GM21737 (cell line): Measurements from ENCODE around the gene DIP2A.
"Not testable (repeated sequence)": the region's sequence is repeated elsewhere in the genome, so short reads cannot be mapped to it uniquely, and the experiment has no call there.

ENCODE experiments used
- ATAC-seq: cut with Tn5 transposase; IDR thresholded peaks from one replicate; pipeline ENCODE4 v1.9.1; 2021; ENCODE audit warnings: mild to moderate bottlenecking, moderate library complexity; ENCODE audit not compliant: unreplicated experiment

DIP2A gene

GRCh38 chr21:46424621-46425020 lies 34.1 kb upstream of the DIP2A start:
- ATAC-seq, result no peak

DNA sequence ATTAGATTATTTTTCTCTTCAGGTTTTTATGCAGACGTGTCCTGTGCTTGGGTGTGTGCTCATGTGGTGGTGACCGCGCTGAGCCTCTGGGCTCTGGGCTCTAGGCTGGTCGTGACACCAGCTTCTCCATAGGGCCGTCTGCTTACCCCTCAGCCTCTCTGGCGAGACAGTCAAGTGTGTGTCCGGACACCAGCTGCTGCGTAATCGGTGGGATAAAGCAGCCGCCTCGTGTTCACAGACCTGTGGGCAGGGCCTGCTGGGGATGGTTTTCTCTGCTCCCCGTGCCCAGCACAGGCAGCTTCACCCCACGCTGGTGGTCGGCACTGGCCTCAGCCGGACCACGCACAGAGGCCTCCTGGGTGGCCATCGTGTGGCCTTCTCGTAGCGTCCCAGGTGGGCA lies 33.6 kb upstream of the DIP2A start:
- no peak for ATAC-seq

DNA sequence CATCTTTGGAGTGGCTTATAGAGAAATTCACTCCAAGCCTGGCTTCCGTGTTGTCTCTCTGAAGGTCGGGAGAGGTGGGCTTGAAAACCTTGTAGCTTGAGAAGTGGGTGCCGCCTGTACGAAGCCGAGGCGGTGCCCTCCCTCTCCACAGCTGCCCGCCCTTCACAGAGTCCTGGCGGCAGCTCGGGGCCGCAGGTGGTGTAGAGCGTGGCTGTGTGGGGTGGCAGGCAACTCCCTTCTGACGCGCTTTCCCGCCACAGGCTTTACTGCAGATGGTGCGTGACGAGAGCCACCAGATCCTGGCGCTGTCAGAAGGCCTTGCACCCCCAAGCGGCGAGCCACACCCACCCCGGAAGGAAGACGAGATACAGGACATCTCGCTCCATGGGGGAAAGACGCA lies 33.1 kb upstream of the DIP2A start:
- ATAC-seq, result no peak

GRCh38 chr21:46426313-46427046 lies 32.2 kb upstream of the DIP2A start:
- ATAC-seq, result no peak

GRCh38 chr21:46427516-46427915 lies 31.2 kb upstream of the DIP2A start:
- ATAC-seq, result no peak

DNA sequence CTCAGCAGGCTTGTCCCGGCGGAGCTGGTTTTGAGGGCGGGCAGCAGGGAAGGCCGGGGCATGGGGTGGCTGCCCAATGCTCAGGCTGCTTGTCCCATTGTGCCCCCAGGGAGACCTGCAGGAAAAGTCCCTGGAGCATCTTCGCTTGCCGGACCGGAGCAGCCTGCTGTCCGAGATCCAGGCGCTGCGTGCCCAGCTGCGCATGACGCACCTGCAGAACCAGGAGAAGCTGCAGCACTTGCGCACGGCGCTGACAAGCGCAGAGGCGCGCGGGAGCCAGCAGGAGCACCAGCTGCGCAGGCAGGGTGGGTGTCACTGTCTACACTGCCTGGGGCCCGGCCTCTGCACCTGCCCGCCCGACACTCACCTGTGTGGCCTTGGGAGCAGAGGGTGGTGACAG lies 30.4 kb upstream of the DIP2A start:
- ATAC-seq, result no peak

DNA sequence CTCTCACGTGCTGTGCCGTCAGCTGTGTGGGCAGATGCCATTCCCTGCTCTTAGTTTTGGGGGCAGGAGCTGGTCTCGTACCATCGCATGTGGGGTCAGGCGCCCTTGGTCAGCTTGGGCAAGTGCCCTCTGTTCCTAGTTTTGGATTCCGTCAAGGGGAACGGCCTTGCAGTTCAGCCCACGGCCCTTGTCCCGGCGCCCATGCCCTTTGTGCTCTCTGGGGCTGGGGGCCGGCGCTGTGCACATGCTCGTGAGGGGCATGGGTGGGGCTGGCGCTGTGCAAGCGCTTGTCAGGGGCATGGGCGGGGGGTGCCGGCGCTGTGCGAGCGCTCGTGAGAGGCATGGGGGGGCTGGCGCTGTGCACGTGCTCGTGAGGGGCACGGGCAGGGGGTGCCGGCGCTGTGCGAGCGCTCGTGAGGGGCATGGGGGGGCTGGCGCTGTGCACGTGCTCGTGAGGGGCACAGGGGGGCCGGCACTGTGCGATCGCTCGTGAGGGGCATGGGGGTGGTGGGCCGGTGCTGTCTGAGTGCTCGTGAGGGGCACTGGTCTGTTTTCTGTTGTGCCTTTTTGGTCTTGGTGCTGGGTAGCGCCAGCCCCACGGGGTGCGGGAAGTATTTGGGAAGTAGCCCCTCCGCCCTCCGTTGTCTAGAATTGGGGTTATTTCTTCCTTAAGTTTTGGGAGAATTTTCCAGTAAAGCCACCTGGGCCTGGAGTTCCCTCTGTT lies 29.5 kb upstream of the DIP2A start:
- ATAC-seq, result no peak

GRCh38 chr21:46429754-46430681 lies 28.7 kb upstream of the DIP2A start:
- ATAC-seq, result no peak

DNA sequence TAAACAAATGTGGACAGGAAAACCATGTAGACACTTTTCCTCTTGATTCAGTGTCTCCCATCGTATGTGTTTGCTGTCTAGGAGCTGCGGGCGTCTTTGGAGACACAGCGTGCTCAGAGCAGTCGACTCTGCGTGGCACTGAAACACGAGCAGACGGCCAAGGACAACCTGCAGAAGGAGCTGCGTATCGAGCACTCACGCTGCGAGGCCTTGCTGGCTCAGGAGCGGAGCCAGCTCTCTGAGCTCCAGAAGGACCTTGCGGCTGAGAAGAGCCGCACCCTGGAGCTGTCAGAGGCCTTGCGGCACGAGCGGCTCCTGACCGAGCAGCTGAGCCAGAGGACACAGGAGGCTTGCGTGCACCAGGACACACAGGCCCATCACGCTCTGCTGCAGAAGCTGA lies 27.2 kb upstream of the DIP2A start:
- ATAC-seq, result no peak

DNA sequence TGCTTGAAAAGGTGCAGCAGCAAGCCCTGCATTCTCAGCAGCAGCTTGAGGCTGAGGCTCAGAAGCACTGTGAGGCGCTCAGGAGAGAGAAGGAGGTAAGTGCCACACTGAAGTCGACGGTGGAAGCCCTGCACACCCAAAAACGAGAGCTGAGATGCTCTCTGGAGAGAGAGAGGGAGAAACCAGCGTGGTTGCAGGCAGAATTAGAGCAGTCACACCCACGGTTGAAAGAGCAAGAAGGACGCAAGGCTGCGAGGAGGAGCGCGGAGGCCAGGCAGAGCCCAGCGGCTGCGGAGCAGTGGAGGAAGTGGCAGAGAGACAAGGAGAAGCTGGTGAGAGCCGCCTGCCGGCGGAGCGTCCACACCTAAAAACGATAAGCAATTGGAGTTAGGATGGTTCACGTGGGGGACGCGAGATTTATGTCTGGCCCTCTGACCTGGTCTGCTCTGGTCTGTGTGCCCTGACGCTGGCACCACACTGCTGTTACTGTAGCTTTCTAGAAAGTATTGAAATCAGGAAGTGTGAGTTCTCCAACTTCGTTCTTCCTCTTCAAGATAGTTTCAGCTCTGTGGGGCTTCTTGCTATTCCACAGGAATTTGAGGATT lies 26.7 kb upstream of the DIP2A start:
- no peak for ATAC-seq

DNA sequence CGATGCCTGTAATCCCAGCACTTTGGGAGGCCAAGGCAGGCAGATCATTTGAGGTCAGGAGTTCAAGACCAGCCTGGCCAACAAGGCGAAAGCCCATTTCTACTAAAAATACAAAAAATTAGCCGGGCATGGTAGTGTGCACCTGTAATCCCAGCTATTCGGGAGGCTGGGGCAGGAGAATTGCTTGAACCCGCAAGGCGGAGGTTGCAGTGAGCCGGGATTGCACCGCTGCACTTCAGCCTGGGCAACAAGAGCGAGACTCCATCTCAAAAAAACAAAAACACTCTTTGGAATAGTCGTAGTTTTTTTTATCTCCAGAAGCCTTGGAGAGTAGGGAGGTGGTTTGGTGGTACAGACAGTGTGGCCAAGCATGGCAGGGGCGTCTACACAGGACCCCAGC lies 25.6 kb upstream of the DIP2A start:
- ATAC-seq, result not testable (repeated sequence)

DNA sequence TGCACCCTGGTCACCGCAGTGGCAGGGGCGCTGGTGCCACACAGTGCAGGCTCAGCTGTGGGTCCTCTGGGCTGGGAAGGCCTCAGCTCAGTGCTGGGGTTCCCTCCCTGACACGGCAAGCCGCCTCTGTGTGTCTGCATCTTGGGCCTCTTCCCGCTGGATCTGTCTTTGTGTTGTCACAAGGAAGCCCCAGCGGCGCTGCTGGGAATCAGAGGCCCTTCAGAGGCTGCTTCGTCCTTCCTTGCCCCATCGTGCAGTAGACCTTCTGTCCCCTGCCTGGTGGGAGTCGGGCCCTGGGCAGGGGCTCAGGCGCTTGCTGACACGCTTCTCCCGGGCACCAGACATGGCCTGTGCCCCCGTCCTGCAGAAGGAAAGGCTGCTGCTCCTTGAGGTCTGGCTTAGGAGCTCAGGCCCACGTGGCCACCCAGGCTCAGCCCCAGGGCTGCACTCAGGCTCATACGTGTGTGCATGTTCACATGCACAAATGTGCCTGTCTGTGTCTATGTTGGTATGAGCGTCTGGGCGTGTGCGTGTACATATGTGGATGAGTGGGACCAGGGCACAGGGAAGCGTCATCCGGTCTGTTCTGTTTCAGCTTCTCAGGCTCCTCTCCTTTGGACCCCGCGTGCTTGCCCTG lies 24.3 kb upstream of the DIP2A start:
- ATAC-seq, result no peak

DNA sequence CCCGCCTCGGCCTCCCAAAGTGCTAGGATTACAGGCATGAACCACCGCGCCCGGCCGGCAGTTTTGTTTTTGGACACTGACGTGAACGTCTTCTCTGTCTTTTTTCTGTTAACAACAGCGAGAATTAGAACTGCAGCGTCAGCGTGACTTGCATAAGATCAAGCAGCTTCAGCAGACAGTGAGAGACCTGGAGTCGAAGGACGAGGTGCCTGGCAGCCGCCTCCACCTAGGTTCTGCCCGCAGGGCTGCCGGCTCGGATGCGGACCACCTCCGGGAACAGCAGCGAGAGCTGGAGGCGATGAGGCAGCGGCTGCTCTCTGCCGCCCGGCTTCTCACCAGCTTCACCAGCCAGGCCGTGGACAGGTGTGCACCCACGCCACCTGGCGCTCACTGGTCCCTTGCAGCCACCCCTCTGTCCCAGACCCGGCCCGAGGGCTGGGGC lies 22.9 kb upstream of the DIP2A start:
- no peak for ATAC-seq

DNA sequence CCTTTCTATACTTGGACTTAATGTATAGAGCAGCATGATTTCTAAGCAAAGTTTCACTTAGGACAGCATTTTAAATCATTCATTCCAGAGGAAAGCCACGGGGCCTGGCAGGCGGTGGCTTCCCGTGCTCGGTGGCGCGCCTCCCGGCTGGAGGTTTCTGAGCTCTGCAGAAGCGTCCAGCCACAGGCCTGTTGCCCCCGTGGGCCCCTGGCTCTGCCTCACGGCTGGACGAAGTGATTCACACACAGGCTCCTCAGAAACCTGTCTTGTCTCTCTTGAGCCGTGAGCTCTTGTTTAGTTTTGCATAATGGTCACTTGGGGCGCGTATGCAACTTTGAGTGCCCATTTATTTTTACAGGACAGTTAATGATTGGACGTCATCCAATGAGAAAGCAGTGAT lies 22.1 kb upstream of the DIP2A start:
- ATAC-seq, result no peak

DNA sequence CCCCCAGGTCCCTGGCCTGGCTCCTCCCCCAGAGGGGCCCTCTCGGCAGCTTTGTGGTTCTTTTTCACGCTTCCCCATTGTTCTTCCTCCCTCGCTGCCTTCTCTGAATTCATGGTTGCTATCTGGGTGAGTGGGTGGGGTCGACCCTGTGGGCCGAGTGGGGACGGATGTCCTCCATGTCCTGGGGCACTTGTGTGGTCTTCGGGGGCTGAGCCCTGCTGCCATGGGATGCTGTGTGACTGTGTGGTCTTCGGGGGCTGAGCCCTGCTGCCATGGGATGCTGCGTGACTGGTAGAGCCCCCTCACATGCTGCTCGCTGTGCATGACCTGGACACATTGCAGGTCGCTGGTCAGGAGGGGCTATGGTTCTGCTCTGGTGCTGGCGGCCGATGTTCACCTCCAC lies 21.6 kb upstream of the DIP2A start:
- no peak for ATAC-seq

GRCh38 chr21:46437511-46437910 lies 21.2 kb upstream of the DIP2A start:
- ATAC-seq, result no peak

- no peak for ATAC-seq
Measured at GRCh38 chr21:46438241-46438640, 20.4 kb upstream of the DIP2A start.

DNA sequence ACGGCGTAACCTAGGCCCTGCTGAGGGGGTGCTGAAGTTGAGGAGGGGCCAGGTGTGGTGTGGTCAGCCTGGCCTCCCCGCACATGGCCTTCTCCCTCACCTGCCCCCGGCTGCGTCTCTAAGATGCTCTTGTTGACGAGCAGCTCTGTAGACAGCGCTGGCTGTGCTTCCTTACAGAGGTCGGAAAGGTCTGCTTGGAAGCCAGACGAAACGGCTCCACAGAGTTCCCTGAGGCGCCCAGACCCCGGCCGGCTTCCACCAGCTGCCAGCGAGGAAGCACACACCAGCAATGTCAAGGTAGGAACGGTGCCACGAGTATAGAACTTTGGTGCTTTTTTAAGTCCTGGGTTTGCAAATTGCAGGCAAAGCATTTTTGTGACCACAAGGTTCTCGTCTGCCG lies 18.8 kb upstream of the DIP2A start:
- ATAC-seq, result no peak

DNA sequence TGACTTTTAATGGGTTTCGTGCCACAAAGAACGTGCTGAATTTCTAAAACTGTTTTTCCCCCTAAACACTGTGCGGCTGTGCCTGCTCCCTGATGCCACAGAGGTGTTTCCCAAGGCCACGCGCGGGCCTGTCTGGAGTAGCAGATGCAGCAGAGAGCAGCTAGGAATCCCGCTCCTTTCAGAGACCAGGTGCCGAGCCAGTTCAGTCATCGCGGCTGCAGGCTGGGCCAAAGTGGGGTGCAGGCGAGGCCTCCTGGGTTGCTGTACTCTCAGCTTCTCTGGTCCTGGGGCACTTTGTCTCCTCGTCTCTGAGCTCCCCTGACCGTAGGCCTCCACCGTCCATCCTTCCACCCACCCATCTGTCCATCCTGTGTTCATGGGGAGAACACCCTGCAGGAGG lies 17.4 kb upstream of the DIP2A start:
- no peak for ATAC-seq

GRCh38 chr21:46441961-46442498 lies 16.7 kb upstream of the DIP2A start:
- no peak for ATAC-seq
